NCI-H2227 (cell line): ENCODE measurements around the gene C2orf92.
"Not testable (repeated sequence)": the region's sequence is repeated elsewhere in the genome, so short reads cannot be mapped to it uniquely, and the experiment has no call there.

Source experiments
- DNase-seq: peaks from one replicate; lab custom pipeline; 2025; ENCODE audit not compliant: unreplicated experiment; lab: John Stamatoyannopoulos, UW

C2orf92 gene

DNA sequence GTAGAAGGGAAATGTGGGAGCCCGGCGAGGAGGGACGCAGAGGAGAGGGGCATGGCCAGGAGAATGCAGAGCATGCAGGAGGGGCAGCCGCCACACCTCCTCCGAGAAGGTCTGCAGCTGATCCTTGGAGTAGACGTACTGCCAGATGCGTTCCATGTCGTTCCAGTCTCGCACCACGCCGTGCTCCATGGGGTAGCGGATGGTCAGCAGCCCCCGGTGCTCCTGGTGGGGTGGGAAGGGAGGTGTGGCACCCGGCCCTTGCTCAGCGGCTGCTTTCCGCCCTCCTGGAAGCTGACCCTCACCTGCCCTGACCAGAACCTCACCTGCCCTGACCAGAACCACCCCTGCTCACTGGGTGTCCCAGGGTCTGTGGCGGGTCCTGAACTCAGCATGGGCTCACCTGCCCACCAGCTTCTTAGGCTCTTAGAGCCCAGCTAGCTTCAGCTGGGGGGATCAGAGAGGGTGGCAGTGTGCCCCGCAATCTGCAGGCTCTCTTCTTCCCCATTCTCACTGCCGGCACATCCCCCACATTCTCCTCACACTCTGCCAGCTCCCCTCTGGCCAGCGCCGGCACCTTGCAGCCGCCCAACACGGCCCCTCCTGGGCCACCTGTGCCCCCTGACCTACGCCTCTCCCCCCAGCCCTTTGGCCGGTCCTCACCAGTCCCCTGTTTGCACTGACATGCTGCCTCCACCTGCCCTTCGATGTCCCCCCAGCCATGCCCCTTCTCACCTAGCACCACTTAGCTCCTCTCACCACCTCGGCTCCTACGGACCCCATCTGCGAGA is 10.1 kb upstream of the C2orf92 start:
- DNase-seq, result no peak

DNA sequence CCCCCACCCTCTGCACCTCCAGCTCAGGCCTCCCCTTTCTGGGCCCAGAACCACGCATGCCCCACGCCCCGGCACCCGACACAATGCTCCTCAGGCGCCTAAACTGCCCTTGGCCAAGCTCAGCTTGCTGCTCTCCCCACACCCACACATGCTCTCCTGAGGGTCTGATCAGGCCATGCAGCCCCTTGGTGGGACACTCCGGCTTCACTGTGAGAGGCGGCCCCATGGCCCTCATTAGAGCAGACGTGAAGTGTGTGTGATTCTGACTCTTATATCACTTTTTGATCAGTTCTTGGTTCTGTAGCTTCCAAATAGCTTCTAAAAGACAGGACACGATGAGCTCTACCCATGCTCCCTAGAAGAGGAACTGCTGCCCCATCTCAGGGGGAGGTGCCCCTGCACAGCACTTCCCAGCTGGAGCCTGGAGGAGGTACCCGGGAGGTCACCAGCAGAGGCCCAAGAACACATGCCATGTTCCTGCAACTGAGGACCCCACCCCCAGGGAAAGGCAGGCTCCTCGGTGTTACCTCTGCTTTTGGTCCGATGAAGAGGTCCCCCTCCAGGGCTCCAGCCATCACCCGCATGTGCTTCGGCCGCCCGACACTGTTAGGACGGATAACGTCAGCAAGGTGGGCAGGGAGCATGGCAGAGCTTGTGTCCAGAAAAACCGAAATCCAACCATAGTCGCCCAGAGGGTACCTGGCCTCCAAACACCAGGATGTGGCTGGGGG is 9.3 kb upstream of the C2orf92 start:
- DNase-seq, result no peak

DNA sequence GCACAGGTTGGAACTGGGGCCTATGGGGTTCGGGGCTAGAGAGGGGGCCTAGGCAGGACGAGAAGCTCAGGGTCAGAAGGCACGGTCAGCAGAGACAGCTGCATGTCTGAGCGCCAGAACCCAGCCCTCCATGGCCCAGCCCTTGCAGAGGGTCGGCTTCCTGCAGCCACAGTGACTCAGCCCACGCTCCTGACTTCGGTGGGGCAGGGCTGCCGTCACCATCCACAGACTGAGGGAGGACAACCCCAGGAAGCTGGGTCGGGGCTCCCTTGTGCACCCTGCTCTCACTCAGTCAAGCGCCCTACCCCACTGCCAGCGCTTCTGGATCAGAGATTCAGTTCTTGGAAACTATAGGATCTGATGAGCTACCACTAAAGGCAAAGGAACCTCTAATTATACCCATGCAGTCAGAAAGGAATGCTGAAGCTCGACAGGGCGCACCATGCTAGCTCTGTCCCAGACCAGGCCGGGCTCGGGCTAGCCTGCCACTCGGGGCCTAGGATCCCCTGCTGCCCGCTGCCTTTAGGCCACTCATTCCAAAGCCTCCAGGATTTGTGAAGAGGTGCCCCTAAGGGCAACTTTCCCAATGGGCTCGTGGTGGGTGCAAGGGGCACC is 8.6 kb upstream of the C2orf92 start:
- no peak for DNase-seq

DNA sequence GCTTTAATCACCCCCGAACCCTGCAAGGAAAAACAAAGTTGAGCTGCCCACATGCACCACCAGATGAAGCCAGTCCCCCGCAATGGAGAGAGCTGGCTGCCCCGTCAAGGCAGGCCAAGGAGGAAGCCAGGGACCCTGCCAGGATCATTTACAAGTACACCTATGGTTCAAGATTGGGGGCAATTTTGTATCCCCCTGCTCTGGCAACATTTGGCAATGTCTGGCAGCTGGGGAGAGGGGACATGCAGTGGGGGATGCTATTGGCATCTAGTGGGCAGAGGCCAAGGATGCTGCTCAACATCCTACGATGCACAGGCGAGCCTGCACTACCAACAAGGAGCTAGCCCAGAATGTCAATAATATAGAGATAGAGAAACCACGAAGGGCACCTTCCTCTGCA is 7.6 kb upstream of the C2orf92 start:
- DNase-seq, result no peak

DNA sequence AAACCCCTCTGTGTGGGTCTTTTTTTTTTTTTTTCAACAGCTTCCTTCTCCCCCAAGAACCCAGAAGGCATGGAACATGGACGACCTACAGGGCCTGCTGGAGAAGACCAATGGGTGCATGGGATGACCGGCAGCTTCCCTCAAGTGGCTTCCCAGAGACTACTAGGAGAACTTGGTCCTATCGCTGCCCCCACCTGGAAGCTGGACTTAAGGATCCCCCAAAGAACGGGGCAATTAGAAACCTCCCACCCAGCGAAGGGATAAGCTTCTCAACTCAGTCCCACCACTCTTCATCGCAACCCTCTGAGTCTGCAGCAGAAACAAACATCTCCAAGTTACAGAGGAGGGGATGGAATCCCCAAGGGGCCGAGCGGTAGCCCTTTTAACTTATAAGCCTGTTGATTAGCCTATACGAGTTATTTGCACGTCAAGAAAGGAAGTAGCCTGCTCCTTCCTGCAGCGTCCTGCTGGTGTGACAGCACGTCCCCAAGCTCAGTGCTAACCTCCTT is 7.1 kb upstream of the C2orf92 start:
- DNase-seq, result no peak

DNA sequence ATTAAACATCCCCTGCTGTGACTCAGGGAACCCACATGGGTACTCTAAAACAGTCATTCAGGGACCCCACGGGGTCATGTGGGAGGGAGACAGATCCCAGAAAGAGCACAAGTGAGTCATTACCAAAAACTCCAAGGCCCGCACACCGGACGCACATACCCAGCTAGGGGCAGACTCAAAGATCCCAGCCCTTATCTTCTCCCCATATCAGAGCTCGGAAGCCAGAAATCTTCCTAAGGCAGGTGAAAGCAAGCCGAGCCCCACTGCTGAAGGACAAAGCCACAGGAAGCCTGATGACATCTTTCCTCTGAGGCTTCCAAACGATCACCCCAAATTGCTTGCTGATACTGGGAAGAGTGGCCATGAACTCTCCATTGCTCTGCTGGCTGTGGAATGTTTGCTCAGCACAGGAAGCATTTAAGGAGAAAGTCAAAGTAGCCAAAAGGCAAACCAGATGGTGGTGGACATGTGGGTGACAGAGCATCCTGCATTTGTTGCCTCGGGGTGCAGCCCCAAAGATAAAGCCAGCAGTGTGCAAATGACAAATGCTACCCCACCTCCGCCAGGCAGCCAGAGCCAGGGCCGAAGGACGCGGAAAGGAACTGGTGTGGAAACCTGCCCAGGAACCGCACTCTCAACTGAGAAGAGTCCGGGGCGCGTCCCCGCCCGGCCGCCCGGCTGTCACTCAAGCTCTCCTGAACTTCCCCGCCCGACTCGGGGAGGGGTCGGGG is 6.5 kb upstream of the C2orf92 start:
- DNase-seq, result peak; percentile 82

- no peak for DNase-seq
These were observed 5.9 kb upstream of the C2orf92 start for GRCh38 chr2:97663626-97663961.

- peak; percentile 99 for DNase-seq
These were observed 5.4 kb upstream of the C2orf92 start, which contains the start of gene ACTR1B for GRCh38 chr2:97663962-97664635. ACTR1B (minus strand) TSS chr2:97664044; CDS start chr2:97663890, 154 bp downstream.

GRCh38 chr2:97664636-97664970 is 4.9 kb upstream of the C2orf92 start:
- DNase-seq, result peak; percentile 77

- DNase-seq, result no peak
These were observed 958 bp downstream of the C2orf92 start for GRCh38 chr2:97670471-97670870.

GRCh38 chr2:97671526-97671925 is 2.0 kb downstream of the C2orf92 start:
- no peak for DNase-seq

GRCh38 chr2:97672606-97673140 is 3.2 kb downstream of the C2orf92 start:
- DNase-seq, result not testable (repeated sequence)

DNA sequence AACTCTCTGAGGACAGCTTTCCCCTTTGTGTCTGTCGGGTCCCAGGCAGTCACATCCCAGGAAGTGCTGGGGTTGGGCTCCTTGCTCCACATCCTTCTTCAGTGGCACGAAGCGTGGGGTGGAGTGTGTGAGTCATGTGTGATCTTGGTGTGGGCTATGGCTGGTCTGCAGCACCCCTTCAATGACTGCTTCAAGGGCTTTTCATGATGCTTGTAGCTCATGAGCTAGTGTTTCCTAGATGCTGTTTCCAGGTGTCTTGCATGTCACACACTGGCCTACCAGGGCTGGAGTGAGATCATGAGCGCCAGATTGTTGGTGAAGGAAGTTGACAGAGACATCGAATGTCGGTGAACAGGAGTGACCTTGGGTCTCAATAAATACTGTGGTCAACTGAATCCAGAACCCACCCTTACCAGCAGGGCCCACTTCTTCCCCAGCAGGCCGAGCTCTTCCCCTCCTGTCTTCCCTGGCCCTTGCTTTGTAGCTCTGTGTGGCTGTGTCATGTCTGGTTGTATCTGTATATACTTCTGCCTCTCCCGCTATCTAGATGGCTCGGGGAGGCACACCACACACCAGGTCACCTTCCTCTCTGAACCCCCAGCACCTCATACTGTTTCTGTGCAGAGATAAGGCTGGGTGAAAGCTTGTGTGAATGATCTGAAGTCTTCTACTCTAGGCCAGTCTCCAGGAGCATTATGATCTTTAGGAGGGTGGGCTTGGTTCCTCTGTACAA is 3.8 kb downstream of the C2orf92 start:
- no peak for DNase-seq

DNA sequence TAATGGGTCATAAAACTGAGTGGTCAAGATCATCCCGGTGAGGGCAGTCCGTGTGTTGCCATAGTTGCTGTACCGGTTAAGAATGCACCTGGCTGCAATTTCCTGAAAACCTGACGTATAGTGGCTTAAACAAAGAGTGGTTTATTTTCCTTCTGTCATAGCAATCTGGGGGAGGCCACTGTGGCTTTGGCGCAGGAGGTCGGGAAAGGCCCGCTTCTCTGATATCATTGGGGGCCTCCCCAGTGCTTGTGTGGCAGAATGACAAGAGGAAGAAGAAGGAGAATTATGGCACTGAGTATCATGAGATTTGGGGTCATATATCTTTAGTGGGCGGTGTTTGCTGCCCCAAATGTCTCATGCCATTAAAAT is 4.4 kb downstream of the C2orf92 start:
- no peak for DNase-seq

DNA sequence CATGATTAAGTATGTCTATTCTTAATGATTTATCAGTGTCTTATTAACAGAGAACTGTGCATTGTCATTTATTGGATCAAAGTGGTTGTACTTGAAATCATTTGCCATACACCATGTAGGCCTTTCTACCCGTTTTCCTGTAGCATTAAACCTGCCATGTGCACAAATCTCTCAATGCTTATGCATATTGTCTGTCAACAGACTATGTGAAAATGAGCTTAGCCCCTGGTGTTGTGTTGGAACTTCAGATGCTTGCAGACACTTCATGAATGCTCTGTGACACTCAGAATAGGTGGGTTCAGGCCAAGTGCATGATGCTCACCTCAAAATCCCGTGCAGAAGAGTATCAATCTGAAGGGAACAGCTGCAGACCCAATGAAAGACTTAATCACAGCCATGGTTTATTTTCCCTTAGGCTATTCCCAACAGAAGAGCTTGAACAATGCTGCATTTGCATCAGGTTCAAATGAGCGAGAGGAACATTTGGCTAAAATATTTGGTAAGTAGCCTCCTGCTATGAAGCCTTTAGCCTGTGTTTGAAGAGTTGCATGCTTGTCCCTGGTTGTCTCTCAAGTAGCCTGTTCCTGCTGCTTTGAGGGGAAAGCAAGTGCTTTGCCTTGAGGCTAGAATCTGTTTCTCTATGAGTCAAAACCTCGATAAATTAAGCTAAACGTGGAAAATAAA is 6.1 kb downstream of the C2orf92 start:
- no peak for DNase-seq

DNA sequence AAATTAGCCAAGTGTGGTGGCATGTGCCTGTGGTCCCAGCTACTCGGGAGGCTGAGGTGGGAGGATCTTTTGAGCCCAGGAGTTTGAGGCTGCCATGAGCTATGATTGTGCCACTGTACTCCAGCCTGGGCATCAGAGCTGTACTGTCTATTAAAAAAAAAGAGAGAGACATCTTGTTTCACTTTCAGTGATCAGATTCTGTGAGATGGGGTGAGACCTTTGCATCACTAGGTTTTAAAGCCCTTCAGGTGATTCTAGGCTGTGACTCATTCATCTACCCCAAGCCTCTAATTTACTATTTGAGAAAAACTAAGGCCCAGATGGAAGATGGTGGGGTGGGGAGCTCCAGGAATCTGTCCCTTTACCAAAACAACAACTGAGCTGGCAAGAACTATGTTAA is 7.1 kb downstream of the C2orf92 start:
- DNase-seq, result no peak

- DNase-seq, result no peak
These were observed 8.0 kb downstream of the C2orf92 start for GRCh38 chr2:97677480-97677879.

GRCh38 chr2:97678298-97678697 is 8.8 kb downstream of the C2orf92 start:
- no peak for DNase-seq

DNA sequence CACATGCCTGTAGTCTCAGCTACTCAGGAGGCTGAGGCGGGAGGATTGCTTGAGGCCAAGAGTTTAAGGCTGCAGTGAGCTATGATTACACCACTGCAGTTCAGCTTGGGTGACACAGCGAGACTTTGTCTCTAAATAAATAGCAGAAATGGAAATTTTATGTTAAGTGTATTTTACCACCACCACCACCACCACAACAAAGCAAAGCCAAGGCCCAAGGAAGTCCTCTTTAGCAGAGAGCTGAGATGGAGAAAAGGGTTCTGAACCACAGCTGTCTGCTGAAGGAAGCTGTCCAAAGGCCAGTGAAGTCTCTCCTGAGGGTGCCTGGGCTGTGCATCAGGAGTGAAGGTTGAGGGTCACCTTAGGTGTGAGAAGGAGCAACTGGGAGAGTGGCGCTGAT is 17.7 kb downstream of the C2orf92 start:
- not testable (repeated sequence) for DNase-seq
